HL-60 (cell line): ENCODE data around the gene ESR1.

ENCODE experiments used
- DNase-seq, 2 experiments: peaks; one replicate each; pipeline ENCODE4 v3.0.0-alpha.2; 2010 to 2020; ENCODE audit warnings: low read depth in 1 of 2, low spot score in 1 of 2
- H3K27ac ChIP-seq: fragments of 250-450 bp; sonication (Bioruptor Pico); replicated peaks from 2 replicates; pipeline ENCODE4 v1.5.1; 2020; ENCODE audit warnings: mild to moderate bottlenecking, moderate library complexity
- H3K27me3 ChIP-seq: fragments of 250-450 bp; sonication (Bioruptor Pico); 2 replicates; pipeline ENCODE4 v1.5.1; 2021; ENCODE audit warnings: mild to moderate bottlenecking, moderate library complexity; ENCODE audit not compliant: insufficient read depth, poor library complexity, severe bottlenecking
- H3K4me3 ChIP-seq: replicated peaks from 2 replicates; pipeline ENCODE4 v1.5.1; 2011; ENCODE audit warnings: mild to moderate bottlenecking, control low read depth, low read length; ENCODE audit not compliant: insufficient read depth
- GABPA ChIP-seq: IDR thresholded peaks from 2 replicates; pipeline ENCODE4 v1.6.1; 2012; ENCODE audit warnings: low read depth
- POLR2AphosphoS5 ChIP-seq: IDR thresholded peaks from 2 replicates; pipeline ENCODE4 v1.6.1; 2012; ENCODE audit warnings: low read depth
- SPI1 ChIP-seq: IDR thresholded peaks from 2 replicates; pipeline ENCODE4 v1.6.1; 2012; ENCODE audit warnings: low read depth, mild to moderate bottlenecking, borderline replicate concordance
- TF ChIP-seq, protein P1 (sequence below): IDR thresholded peaks from one replicate; pipeline ENCODE4 v1.5.1; 2011; ENCODE audit warnings: low read length, control low read depth, inconsistent platforms; ENCODE audit not compliant: insufficient read depth
- TF ChIP-seq, protein P2 (sequence below): IDR thresholded peaks from 2 replicates; pipeline ENCODE4 v1.6.1; 2012; ENCODE audit warnings: low read depth; ENCODE audit not compliant: insufficient replicate concordance

Gene ESR1

DNA sequence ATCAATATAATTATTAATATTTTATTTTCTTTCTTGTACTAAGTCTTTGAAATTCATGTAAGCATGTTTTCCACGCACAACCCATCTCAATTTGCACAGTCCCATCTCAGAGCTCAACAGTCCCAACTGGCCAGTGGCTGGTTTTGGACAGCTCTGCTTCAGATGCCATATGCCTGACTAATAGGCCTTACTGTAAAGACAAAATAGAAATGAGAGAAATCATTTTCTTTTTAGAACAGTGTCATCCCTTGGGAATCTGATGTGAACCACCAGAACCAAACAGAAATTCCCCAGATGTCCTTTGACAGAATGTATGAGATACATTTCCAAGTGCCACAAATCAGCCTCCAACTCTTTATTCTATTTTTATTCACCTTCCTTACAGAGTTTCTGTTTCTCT, 338.9 kb downstream of the ESR1 start:
- Histone ChIP-seq H3K27me3 (no peaks in the 10 kb centered on the region), H3K4me3 (no peak overlapping the region), H3K27ac (no peak overlapping the region)
- TF ChIP-seq SPI1 (no peak), POLR2AphosphoS5 (no peak), GABPA (no peak)
- TF ChIP-seq, protein P1, sequence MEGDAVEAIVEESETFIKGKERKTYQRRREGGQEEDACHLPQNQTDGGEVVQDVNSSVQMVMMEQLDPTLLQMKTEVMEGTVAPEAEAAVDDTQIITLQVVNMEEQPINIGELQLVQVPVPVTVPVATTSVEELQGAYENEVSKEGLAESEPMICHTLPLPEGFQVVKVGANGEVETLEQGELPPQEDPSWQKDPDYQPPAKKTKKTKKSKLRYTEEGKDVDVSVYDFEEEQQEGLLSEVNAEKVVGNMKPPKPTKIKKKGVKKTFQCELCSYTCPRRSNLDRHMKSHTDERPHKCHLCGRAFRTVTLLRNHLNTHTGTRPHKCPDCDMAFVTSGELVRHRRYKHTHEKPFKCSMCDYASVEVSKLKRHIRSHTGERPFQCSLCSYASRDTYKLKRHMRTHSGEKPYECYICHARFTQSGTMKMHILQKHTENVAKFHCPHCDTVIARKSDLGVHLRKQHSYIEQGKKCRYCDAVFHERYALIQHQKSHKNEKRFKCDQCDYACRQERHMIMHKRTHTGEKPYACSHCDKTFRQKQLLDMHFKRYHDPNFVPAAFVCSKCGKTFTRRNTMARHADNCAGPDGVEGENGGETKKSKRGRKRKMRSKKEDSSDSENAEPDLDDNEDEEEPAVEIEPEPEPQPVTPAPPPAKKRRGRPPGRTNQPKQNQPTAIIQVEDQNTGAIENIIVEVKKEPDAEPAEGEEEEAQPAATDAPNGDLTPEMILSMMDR, result no peak
- TF ChIP-seq, protein P2, sequence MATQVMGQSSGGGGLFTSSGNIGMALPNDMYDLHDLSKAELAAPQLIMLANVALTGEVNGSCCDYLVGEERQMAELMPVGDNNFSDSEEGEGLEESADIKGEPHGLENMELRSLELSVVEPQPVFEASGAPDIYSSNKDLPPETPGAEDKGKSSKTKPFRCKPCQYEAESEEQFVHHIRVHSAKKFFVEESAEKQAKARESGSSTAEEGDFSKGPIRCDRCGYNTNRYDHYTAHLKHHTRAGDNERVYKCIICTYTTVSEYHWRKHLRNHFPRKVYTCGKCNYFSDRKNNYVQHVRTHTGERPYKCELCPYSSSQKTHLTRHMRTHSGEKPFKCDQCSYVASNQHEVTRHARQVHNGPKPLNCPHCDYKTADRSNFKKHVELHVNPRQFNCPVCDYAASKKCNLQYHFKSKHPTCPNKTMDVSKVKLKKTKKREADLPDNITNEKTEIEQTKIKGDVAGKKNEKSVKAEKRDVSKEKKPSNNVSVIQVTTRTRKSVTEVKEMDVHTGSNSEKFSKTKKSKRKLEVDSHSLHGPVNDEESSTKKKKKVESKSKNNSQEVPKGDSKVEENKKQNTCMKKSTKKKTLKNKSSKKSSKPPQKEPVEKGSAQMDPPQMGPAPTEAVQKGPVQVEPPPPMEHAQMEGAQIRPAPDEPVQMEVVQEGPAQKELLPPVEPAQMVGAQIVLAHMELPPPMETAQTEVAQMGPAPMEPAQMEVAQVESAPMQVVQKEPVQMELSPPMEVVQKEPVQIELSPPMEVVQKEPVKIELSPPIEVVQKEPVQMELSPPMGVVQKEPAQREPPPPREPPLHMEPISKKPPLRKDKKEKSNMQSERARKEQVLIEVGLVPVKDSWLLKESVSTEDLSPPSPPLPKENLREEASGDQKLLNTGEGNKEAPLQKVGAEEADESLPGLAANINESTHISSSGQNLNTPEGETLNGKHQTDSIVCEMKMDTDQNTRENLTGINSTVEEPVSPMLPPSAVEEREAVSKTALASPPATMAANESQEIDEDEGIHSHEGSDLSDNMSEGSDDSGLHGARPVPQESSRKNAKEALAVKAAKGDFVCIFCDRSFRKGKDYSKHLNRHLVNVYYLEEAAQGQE, result no peak
- no peak for DNase-seq

DNA sequence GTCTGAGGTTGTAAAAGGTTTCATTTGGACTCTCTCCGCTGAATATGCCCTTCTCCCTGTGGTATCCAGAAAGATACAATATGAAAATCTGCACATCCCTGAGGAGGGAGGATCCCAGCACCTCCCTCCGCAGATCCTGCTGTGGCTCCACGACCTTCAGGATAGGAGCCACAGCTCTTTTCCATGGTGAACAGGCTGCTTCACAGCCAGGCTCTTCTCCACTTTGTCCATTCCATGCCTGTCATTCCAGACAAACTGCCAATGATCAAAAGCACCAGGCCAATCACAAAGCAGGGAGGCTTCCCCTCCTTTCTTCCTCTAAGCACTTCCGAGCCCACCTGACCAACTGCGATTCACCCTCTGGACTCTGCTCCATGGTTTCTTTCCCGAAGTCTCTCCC, 339.8 kb downstream of the ESR1 start:
- TF ChIP-seq SPI1 (no peak), GABPA (no peak), POLR2AphosphoS5 (no peak)
- TF ChIP-seq, protein P2, result no peak
- TF ChIP-seq, protein P1, result no peak
- no peak overlapping the region for H3K27ac ChIP-seq

DNA sequence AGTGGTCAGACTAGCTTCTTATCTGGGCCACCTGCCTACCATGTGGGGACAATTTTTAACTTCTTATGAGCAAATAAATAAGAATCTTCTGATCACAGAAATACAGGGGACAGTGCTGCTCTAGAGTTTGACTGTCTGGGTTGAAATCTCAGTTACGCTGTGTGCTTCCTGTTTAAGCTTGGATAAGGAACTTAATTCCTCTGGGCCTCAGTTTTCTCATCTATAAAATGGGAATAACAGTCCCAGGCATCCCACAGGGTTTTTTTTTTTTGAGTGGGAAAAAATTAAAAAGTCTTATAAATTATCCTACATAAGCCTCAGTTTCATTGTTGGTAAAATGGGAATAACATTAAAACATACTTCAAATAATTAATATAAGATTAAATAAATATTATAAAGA, 340.9 kb downstream of the ESR1 start:
- H3K27me3 ChIP-seq, result no peaks in the 10 kb centered on the region
- no peak overlapping the region for H3K4me3 ChIP-seq
- no peak for TF ChIP-seq POLR2AphosphoS5
- TF ChIP-seq, protein P2, result no peak
- TF ChIP-seq, protein P1, result no peak
- no peak for TF ChIP-seq SPI1
- no peak for TF ChIP-seq GABPA
- no peak for DNase-seq
- H3K27ac ChIP-seq, result no peak overlapping the region

More for the DNA sequence above, 339.8 kb downstream of the ESR1 start:
- no peak for DNase-seq
- no peaks in the 10 kb centered on the region for H3K27me3 ChIP-seq
- H3K4me3 ChIP-seq, result no peak overlapping the region
